GM12878 (cell line): ENCODE data around the gene UPF1.

Experiments
- EP300 ChIP-seq, 2 experiments: fragments of 150-350 bp in 1 of 2; IDR thresholded peaks; 2 replicates each; pipeline ENCODE4 v1.6.1; 2011 to 2012; ENCODE audit warnings: low read depth in 2 of 2, low read length in 2 of 2, borderline replicate concordance in 1 of 2, improper control_type of control experiment in 1 of 2, inconsistent platforms in 1 of 2; ENCODE audit not compliant: control insufficient read depth in 1 of 2
- KDM1A ChIP-seq: fragments of 200-600 bp; sonication (generic); IDR thresholded peaks from 2 replicates; pipeline ENCODE4 v1.6.1; 2016; ENCODE audit warnings: borderline replicate concordance
- MXI1 ChIP-seq: fragments of 150-350 bp; IDR thresholded peaks from 2 replicates; pipeline ENCODE4 v1.6.1; 2011; ENCODE audit warnings: low read depth, mild to moderate bottlenecking, inconsistent platforms, low read length, improper control_type of control experiment
- POLR2AphosphoS5 ChIP-seq: IDR thresholded peaks from 2 replicates; pipeline ENCODE4 v1.6.1; 2011; ENCODE audit warnings: mild to moderate bottlenecking, low read length, inconsistent platforms
- PRDM15 ChIP-seq: fragments of 450-650 bp; formaldehyde crosslinking; IDR thresholded peaks from 2 replicates; pipeline ENCODE4 v1.4.0; 2020; ENCODE audit warnings: mild to moderate bottlenecking, moderate library complexity
- SIX5 ChIP-seq: IDR thresholded peaks from 2 replicates; pipeline ENCODE4 v1.6.1; 2011; ENCODE audit warnings: mild to moderate bottlenecking, low read depth, low read length, moderate library complexity; ENCODE audit not compliant: severe bottlenecking
- SMC3 ChIP-seq: IDR thresholded peaks from 2 replicates; pipeline ENCODE4 v1.6.1; 2011; ENCODE audit warnings: low read length, improper control_type of control experiment, borderline replicate concordance
- USF1 ChIP-seq: IDR thresholded peaks from 2 replicates; pipeline ENCODE4 v1.6.1; 2011; ENCODE audit warnings: borderline replicate concordance, low read depth, mild to moderate bottlenecking, moderate library complexity, mixed read lengths, low read length; ENCODE audit not compliant: insufficient read depth; ENCODE audit errors: extremely low read length

- TF ChIP-seq EP300 (IDR thresholded peaks at IDR 0.05; ENCODE audit: borderline replicate concordance in 1 of 2, control insufficient read depth in 1 of 2, low read depth in 2 of 2, low read length in 2 of 2) (no peak), USF1 (no peak), MXI1 (no peak), PRDM15 (no peak), SIX5 (no peak), SMC3 (no peak), KDM1A (no peak), POLR2AphosphoS5 (no peak)
These were observed 46.3 kb upstream of the UPF1 start for GRCh38 chr19:18785179-18786124.
